CD14-positive monocyte (primary cell): ENCODE data around the gene ELANE. TPM values are rescaled to one million over a fixed set of nuclear protein-coding genes. Genes with fewer than 3 reads are reported as not detected.

Source experiments
- DNase-seq, 3 donors: peaks; one replicate each; pipeline ENCODE4 v3.0.0-alpha.2; 2011 to 2022
- H2AFZ ChIP-seq: 2 replicates; pipeline ENCODE4 v1.6.0; 2012; ENCODE audit warnings: mild to moderate bottlenecking, low read depth, low read length, inconsistent platforms; ENCODE audit not compliant: insufficient read depth, poor library complexity, severe bottlenecking
- H3K27ac ChIP-seq, 2 donors: 1 replicate in 1 of 2; 2 replicates in 1 of 2; pipeline ENCODE4 v1.5.1; 2012 to 2013; ENCODE audit warnings: low read length in 2 of 2, control low read depth in 1 of 2, inconsistent platforms in 1 of 2, low read depth in 1 of 2, mild to moderate bottlenecking in 1 of 2
- H3K27me3 ChIP-seq, 2 donors: one replicate each; pipeline versions ENCODE4 v1.6.0 to v1.6.1; 2011 to 2013; ENCODE audit warnings: low read length in 2 of 2; ENCODE audit not compliant: control insufficient read depth in 2 of 2, insufficient read depth in 2 of 2
- H3K36me3 ChIP-seq, 2 donors: replicated peaks in 1 of 2; 1 replicate in 1 of 2; 2 replicates in 1 of 2; pipeline versions ENCODE4 v1.5.1 to v1.6.1; 2012 to 2013; ENCODE audit warnings: low read length in 2 of 2, control low read depth in 1 of 2, inconsistent platforms in 1 of 2, mild to moderate bottlenecking in 1 of 2; ENCODE audit not compliant: insufficient read depth in 2 of 2, control insufficient read depth in 1 of 2
- H3K4me1 ChIP-seq, 2 donors: 1 replicate in 1 of 2; 2 replicates in 1 of 2; pipeline versions ENCODE4 v1.5.1 to v1.6.1; 2012 to 2013; ENCODE audit warnings: low read length in 2 of 2, control low read depth in 1 of 2, inconsistent platforms in 1 of 2, mild to moderate bottlenecking in 1 of 2, moderate library complexity in 1 of 2; ENCODE audit not compliant: insufficient read depth in 2 of 2, control insufficient read depth in 1 of 2
- H3K4me2 ChIP-seq: replicated peaks from 2 replicates; pipeline ENCODE3; 2012; ENCODE audit warnings: low read length, moderate library complexity, mild to moderate bottlenecking; ENCODE audit not compliant: poor library complexity, severe bottlenecking; ENCODE audit errors: extremely low read depth
- H3K4me3 ChIP-seq, 3 experiments: fragments of 200-600 bp in 1 of 3; sonication (generic) in 1 of 3; replicated peaks in 1 of 3; 1 replicate in 2 of 3; 2 replicates in 1 of 3; pipeline ENCODE4 v1.5.1; 2011 to 2013; ENCODE audit warnings: low read length in 3 of 3, mild to moderate bottlenecking in 3 of 3, control low read depth in 2 of 3, low read depth in 2 of 3, inconsistent platforms in 1 of 3, moderate library complexity in 1 of 3
- H3K79me2 ChIP-seq: 2 replicates; pipeline ENCODE4 v1.6.0; 2012; ENCODE audit warnings: mild to moderate bottlenecking, control low read depth, inconsistent platforms, low read length, moderate library complexity; ENCODE audit not compliant: insufficient read depth
- H3K9ac ChIP-seq: 2 replicates; pipeline ENCODE4 v1.6.0; 2017; ENCODE audit warnings: low read length, mild to moderate bottlenecking; ENCODE audit not compliant: insufficient read depth, poor library complexity, severe bottlenecking
- H3K9me3 ChIP-seq, 2 donors: replicated peaks in 1 of 2; 1 replicate in 1 of 2; 2 replicates in 1 of 2; pipeline versions ENCODE4 v1.5.1 to v1.6.1; 2012 to 2013; ENCODE audit warnings: low read length in 2 of 2, control low read depth in 1 of 2; ENCODE audit not compliant: control insufficient read depth in 1 of 2, insufficient read depth in 1 of 2
- H4K20me1 ChIP-seq: 2 replicates; pipeline ENCODE4 v1.6.0; 2012; ENCODE audit warnings: mild to moderate bottlenecking, low read length, control low read depth, moderate library complexity; ENCODE audit not compliant: insufficient read depth
- H3K27ac Mint-ChIP-seq, 7 donors: one replicate each; pipeline ENCODE4 v1.8.0; 2020; ENCODE audit warnings: mild to moderate bottlenecking in 7 of 7, mixed read lengths in 7 of 7, moderate library complexity in 6 of 7, inconsistent platforms in 2 of 7
- H3K27me3 Mint-ChIP-seq, 3 donors: one replicate each; pipeline ENCODE4 v1.8.0; 2021 to 2022; ENCODE audit warnings: low read depth in 3 of 3, mild to moderate bottlenecking in 3 of 3, mixed read lengths in 3 of 3, moderate library complexity in 3 of 3, inconsistent platforms in 1 of 3
- H3K36me3 Mint-ChIP-seq, 2 donors: one replicate each; pipeline ENCODE4 v1.8.0; 2020; ENCODE audit warnings: mixed read lengths in 2 of 2, inconsistent platforms in 1 of 2, mild to moderate bottlenecking in 1 of 2
- H3K4me1 Mint-ChIP-seq: one replicate; pipeline ENCODE4 v1.8.0; 2020; ENCODE audit warnings: mild to moderate bottlenecking, mixed read lengths
- H3K4me3 Mint-ChIP-seq, 2 donors: one replicate each; pipeline ENCODE4 v1.8.0; 2020; ENCODE audit warnings: mild to moderate bottlenecking in 2 of 2, mixed read lengths in 2 of 2, moderate library complexity in 1 of 2
- H3K9me3 Mint-ChIP-seq, 7 donors: one replicate each; pipeline ENCODE4 v1.8.0; 2020 to 2022; ENCODE audit warnings: mixed read lengths in 7 of 7, mild to moderate bottlenecking in 6 of 7, moderate library complexity in 6 of 7, inconsistent platforms in 2 of 7
- WGBS: methylation state at CpG from one replicate; pipeline ENCODE4 v1.1.5; 2013; ENCODE audit warnings: missing lambda C conversion rate; ENCODE audit not compliant: insufficient coverage; 5-methylcytosine and 5-hydroxymethylcytosine counted together
- intact Hi-C, 2 donors: fragments of 100-400 bp; cut with micrococcal nuclease; formaldehyde crosslinking; loops; one replicate each; pipeline versions ENCODE4 v1.15.0 to v1.15.1; 2023
- polyA plus RNA-seq, 3 donors: library from polyadenylated mRNA; depleted of rRNA in 1 of 3; unstranded in 2 of 3; stranded (reverse) in 1 of 3; fragments of 300-500 nt in 2 of 3; fragments of >200 nt in 1 of 3; fragmentation: Illumina TruSeq in 2 of 3; gene quantifications; 1 replicate in 2 of 3; 2 replicates in 1 of 3; pipeline ENCODE4 v1.2.3, GENCODE V29; 2012 to 2021
- TF ChIP-seq, protein P1 (sequence below): fragments of 200-600 bp; IDR thresholded peaks from one replicate; pipeline ENCODE4 v1.8.0; 2022; ENCODE audit warnings: antibody characterized with exemption, mild to moderate bottlenecking

ELANE gene
- polyA plus RNA-seq, 3 donors, result 0.61 to 2.0 (median 1.3) TPM

DNA sequence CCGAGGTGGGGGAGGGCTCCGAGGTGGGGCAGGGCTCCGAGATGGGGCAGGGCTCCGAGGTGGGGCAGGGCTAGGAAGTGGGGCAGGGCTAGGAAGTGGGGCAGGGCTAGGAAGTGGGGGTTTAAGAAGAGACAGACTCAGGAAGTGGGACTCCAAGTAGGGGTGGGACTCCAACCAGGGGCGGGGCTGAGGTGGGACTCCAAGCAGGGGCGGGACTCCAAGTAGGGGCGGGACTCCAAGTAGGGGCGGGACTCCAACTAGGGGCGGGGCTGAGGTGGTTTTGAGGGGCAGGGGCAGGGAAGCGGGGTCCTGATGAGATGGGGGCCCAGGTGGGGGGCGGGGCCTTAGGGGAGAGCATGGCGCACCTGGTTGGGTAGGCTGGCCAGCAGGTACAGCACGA lies 21.0 kb downstream of the ELANE start:
- H3K27me3 Mint-ChIP-seq, result peaks cover 0 to 3% (median 2%) of the 10 kb centered on the region in 3 donors

DNA sequence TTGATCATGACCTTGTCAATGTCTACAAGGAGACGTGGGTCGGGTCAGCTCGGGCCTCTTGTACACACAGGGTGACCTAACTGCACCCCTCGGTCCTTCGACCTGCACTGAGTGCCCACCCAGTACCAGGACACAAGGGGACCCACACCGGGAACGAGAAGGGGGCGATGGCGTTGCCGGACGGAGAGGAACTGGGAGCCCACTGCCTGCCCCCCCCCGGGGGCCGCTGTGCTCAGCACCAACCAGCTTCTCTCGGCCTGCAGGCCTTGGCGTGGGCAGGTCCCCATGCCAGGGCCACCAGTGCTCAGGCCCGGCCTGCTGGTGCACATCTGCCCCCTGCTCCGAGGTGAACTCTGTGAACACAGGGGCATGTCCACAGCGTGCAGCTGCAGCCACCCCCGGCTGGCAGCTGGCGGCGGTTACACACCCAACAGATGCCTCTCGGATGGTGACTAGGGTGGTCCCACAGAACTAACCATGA lies 21.5 kb downstream of the ELANE start:
- no peaks in the 10 kb centered on the region for H3K9me3 ChIP-seq
- H3K4me2 ChIP-seq, result no peak overlapping the region
- no peaks in the 10 kb centered on the region for H3K27me3 ChIP-seq
- H4K20me1 ChIP-seq, result peaks cover 21% of the 10 kb centered on the region
- no peak overlapping the region for H3K27ac ChIP-seq
- H3K4me1 ChIP-seq, result peaks cover 8 to 10% of the 10 kb centered on the region in 2 donors
- H3K4me3 ChIP-seq, result no peak overlapping the region
- H3K9me3 Mint-ChIP-seq, result no peaks in the 10 kb centered on the region
- H3K79me2 ChIP-seq, result no peaks in the 10 kb centered on the region
- H3K36me3 Mint-ChIP-seq, result peaks cover 29 to 63% of the 10 kb centered on the region in 2 donors
- no peak overlapping the region for H3K9ac ChIP-seq
- 93% methylated on average over 22 of the region's 22 CpGs for WGBS
- peaks cover 8 to 29% of the 10 kb centered on the region in 2 donors for H3K36me3 ChIP-seq
- H3K27me3 Mint-ChIP-seq, result peaks cover 0 to 3% (median 2%) of the 10 kb centered on the region in 3 donors
- peaks cover 5% of the 10 kb centered on the region for H3K4me1 Mint-ChIP-seq
- TF ChIP-seq, protein P1, sequence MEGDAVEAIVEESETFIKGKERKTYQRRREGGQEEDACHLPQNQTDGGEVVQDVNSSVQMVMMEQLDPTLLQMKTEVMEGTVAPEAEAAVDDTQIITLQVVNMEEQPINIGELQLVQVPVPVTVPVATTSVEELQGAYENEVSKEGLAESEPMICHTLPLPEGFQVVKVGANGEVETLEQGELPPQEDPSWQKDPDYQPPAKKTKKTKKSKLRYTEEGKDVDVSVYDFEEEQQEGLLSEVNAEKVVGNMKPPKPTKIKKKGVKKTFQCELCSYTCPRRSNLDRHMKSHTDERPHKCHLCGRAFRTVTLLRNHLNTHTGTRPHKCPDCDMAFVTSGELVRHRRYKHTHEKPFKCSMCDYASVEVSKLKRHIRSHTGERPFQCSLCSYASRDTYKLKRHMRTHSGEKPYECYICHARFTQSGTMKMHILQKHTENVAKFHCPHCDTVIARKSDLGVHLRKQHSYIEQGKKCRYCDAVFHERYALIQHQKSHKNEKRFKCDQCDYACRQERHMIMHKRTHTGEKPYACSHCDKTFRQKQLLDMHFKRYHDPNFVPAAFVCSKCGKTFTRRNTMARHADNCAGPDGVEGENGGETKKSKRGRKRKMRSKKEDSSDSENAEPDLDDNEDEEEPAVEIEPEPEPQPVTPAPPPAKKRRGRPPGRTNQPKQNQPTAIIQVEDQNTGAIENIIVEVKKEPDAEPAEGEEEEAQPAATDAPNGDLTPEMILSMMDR, result no peak
- H2AFZ ChIP-seq, result no peak overlapping the region
- no peak for DNase-seq
- intact Hi-C loops, result no loop called here
- no peak overlapping the region for H3K4me3 Mint-ChIP-seq
- H3K27ac Mint-ChIP-seq, result no peak overlapping the region

More for the DNA sequence above, 21.0 kb downstream of the ELANE start:
- Histone ChIP-seq H4K20me1 (peaks cover 26% of the 10 kb centered on the region), H3K27ac (no peak overlapping the region), H3K4me2 (peak overlapping the region; percentile 63), H3K9ac (no peak overlapping the region), H3K79me2 (no peaks in the 10 kb centered on the region), H3K4me1 (peaks cover 8 to 10% of the 10 kb centered on the region in 2 donors), H3K36me3 (peaks cover 12 to 29% of the 10 kb centered on the region in 2 donors), H3K27me3 (no peaks in the 10 kb centered on the region), H2AFZ (no peak overlapping the region), H3K9me3 (no peaks in the 10 kb centered on the region), H3K4me3 (peak overlapping the region in 1 of 3 experiments; percentile 49)
- Mint-ChIP-seq H3K4me1 (peaks cover 5% of the 10 kb centered on the region), H3K9me3 (no peaks in the 10 kb centered on the region), H3K36me3 (peaks cover 31 to 63% of the 10 kb centered on the region in 2 donors), H3K4me3 (peak overlapping the region; percentile 31 to 46), H3K27ac (peak overlapping the region in 3 of 7 donors; percentile 51 to 80 (median 80))
- TF ChIP-seq, protein P1, result no peak
- intact Hi-C loops, result no loop called here
- peak in 2 of 3 donors; percentile 41 to 47 for DNase-seq
- 67% methylated on average over 7 of the region's 13 CpGs for WGBS
